Prostate gland (tissue), 2 donors: ENCODE data around the gene ABCC2. TPM values are rescaled to one million over a fixed set of nuclear protein-coding genes. Genes with fewer than 3 reads are reported as not detected.

Experiments used
- DNase-seq: peaks from one replicate; pipeline ENCODE4 v3.0.0-alpha.2; 2019; ENCODE audit warnings: low spot score
- H3K27ac ChIP-seq, 2 donors: fragments of 200-600 bp; sonication (generic); 2 replicates each; pipeline ENCODE4 v1.5.1; 2017 to 2019
- H3K27me3 ChIP-seq: fragments of 200-600 bp; sonication (generic); replicated peaks from 2 replicates; pipeline ENCODE4 v1.5.1; 2019; ENCODE audit not compliant: insufficient read depth
- H3K36me3 ChIP-seq, 2 donors: fragments of 200-600 bp; sonication (generic); 1 replicate in 1 of 2; 2 replicates in 1 of 2; pipeline versions ENCODE4 v1.5.1 to v1.8.1; 2017 to 2019
- H3K4me1 ChIP-seq: fragments of 200-600 bp; sonication (generic); replicated peaks from 2 replicates; pipeline ENCODE4 v1.5.1; 2019
- H3K4me3 ChIP-seq, 2 donors: fragments of 200-600 bp; sonication (generic); 2 replicates each; pipeline ENCODE4 v1.5.1; 2017 to 2019
- H3K9me3 ChIP-seq: fragments of 200-600 bp; sonication (generic); 2 replicates; pipeline ENCODE4 v1.5.1; 2017
- CTCF ChIP-seq, 4 experiments: fragments of 200-600 bp in 2 of 4; fragments of 450-650 bp in 2 of 4; sonication (generic) in 2 of 4; IDR thresholded peaks; 1 replicate in 3 of 4; 2 replicates in 1 of 4; pipeline ENCODE4 v1.5.1; 2016 to 2019; ENCODE audit warnings: antibody characterized with exemption in 4 of 4, mild to moderate bottlenecking in 2 of 4, moderate library complexity in 2 of 4
- POLR2A ChIP-seq: fragments of 450-650 bp; IDR thresholded peaks from one replicate; pipeline ENCODE4 v1.6.1; 2016; ENCODE audit warnings: antibody characterized with exemption, mild to moderate bottlenecking
- POLR2AphosphoS5 ChIP-seq: sonication (generic); formaldehyde crosslinking; IDR thresholded peaks from one replicate; pipeline ENCODE4 v1.6.1; 2017; ENCODE audit warnings: antibody characterized with exemption
- WGBS: methylation state at CpG from one replicate; pipeline ENCODE4 v1.1.5; 2018; 5-methylcytosine and 5-hydroxymethylcytosine counted together
- intact Hi-C: fragments of 100-400 bp; cut with DNase I; formaldehyde crosslinking; loops from one replicate; pipeline ENCODE4 v1.14.2; 2022
- total RNA-seq, 2 donors: library from RNA; depleted of rRNA; stranded (reverse); fragments of >200 nt; gene quantifications; one replicate each; pipeline ENCODE4 v1.1.0, GENCODE V29; 2016

The ABCC2 gene
- total RNA-seq, 2 donors from 2014 or later: 0.14 to 0.74 TPM

- H3K4me1 ChIP-seq: no peaks in the 10 kb centered on the region
- no peak for DNase-seq
- no peaks in the 10 kb centered on the region for H3K36me3 ChIP-seq
- no peak overlapping the region for H3K4me3 ChIP-seq
- no peaks in the 10 kb centered on the region for H3K27me3 ChIP-seq
- H3K27ac ChIP-seq: no peak overlapping the region
- TF ChIP-seq POLR2A: no peak
- TF ChIP-seq CTCF (IDR thresholded peaks at IDR 0.05): no peak
- TF ChIP-seq POLR2AphosphoS5: no peak
- no peaks in the 10 kb centered on the region for H3K9me3 ChIP-seq
- intact Hi-C loops: no loop called here
- WGBS: 65% methylated on average over 4 of the region's 4 CpGs
Measured at GRCh38 chr10:99770408-99771045, 11.9 kb upstream of the ABCC2 start.

GRCh38 chr10:99775850-99776249, 6.6 kb upstream of the ABCC2 start:
- TF ChIP-seq CTCF (IDR thresholded peaks at IDR 0.05) (no peak), POLR2AphosphoS5 (no peak)
- intact Hi-C loops: no loop called here
- Histone ChIP-seq H3K36me3 (no peaks in the 10 kb centered on the region), H3K27me3 (no peaks in the 10 kb centered on the region), H3K4me3 (no peak overlapping the region), H3K27ac (no peak overlapping the region), H3K9me3 (no peaks in the 10 kb centered on the region), H3K4me1 (no peaks in the 10 kb centered on the region)
- DNase-seq: no peak

GRCh38 chr10:99777918-99778714, 4.3 kb upstream of the ABCC2 start:
- no peaks in the 10 kb centered on the region for H3K4me1 ChIP-seq
- TF ChIP-seq POLR2AphosphoS5 (no peak), POLR2A (no peak), CTCF (IDR thresholded peaks at IDR 0.05) (no peak)
- DNase-seq: no peak
- no peak overlapping the region for H3K4me3 ChIP-seq
- H3K27me3 ChIP-seq: no peaks in the 10 kb centered on the region
- intact Hi-C loops: no loop called here
- H3K36me3 ChIP-seq: no peaks in the 10 kb centered on the region
- 95% methylated on average over 1 of the region's 1 CpG for WGBS
- H3K27ac ChIP-seq: no peak overlapping the region
- H3K9me3 ChIP-seq: no peaks in the 10 kb centered on the region

- WGBS: 13% methylated on average over 4 of the region's 4 CpGs
- Histone ChIP-seq H3K4me3 (no peak overlapping the region), H3K27ac (peak overlapping the region in 1 of 2 donors; percentile 51), H3K9me3 (no peaks in the 10 kb centered on the region), H3K4me1 (no peaks in the 10 kb centered on the region), H3K27me3 (no peaks in the 10 kb centered on the region), H3K36me3 (no peaks in the 10 kb centered on the region)
- intact Hi-C loops: no loop called here
- DNase-seq: no peak
- TF ChIP-seq POLR2AphosphoS5: no peak
- TF ChIP-seq POLR2A: no peak
- TF ChIP-seq CTCF (IDR thresholded peaks at IDR 0.05): no peak
Measured at GRCh38 chr10:99779335-99779734, 3.1 kb upstream of the ABCC2 start.
